GM18907 (cell line): ENCODE measurements around the gene GAREM1.
"Not testable (repeated sequence)": the region's sequence is repeated elsewhere in the genome, so short reads cannot be mapped to it uniquely, and the experiment has no call there.

ENCODE experiments used
- ATAC-seq: cut with Tn5 transposase; IDR thresholded peaks from one replicate; pipeline ENCODE4 v1.9.1; 2021; ENCODE audit warnings: mild to moderate bottlenecking, moderate library complexity; ENCODE audit not compliant: unreplicated experiment

Gene GAREM1

DNA sequence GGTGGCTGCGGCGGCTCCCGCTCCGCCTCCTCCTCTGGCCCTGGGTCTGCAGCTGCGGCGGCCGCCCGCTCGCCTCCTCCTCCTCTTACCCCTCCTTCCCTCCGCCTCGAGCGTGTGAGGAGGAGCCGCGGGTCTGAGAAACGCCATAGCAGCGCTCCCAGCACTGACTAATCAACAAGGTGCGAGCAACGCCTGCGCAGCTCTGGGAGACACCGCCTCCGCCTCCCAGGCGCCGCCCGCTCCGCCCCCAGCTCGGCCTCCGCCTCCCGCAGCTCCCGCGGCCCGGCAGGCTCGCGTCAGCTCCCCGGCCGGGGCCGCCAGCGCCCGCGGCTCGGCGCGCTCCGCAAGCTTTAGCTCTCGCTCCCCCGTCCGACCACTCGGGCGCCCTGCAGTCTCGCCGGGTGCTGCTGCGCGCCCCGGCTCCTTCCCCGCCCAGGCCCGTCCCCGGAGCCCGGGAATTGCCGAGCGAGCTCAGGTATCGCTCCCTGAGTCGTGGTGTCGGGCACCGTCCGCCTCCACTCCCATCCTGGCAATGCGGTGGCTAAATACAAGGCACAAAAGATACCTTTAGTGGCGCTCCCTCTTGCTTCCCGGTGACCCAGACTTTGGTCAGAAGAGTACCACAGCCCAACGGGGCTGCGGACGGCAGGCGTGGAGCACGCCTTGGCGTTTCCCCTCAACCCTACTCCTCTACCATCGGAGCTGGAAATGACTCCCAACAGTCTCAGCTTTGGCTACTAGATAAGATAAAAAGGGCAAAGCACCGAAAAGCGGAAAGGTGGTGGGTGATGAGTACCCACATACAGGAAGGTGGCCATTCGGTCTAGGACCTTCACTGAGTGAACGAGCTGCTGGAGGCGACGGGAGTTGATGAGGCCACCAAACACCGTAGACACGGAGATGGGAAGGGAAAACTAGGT lies at the start of gene GAREM1:
TSS of gene GAREM1 (minus strand) at position 169 of the 920 bp plus-strand sequence. CDS start 454 bp downstream, outside the sequence.
- peak; percentile 99 for ATAC-seq

- no peak for ATAC-seq
Measured at GRCh38 chr18:32511147-32511546, 40.5 kb upstream of the GAREM1 start.

DNA sequence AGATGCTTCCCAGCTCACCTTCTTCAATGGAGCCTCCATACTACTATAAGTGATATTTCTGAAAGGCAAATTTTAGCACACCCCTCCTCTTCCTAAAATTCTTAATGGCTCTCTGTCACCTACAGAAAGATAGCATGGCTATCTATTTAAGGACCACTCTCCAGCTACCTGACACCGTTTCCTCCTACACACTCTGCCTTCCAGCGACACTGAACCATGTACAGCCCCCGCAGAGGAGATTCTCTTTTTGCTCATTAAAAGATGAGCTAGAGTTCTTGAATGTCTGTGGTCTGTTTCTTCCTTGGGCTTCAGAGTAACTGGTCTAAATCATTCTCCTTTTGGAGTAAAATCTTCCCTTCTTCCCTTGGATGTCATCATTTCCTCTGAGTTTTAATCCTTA lies 38.4 kb upstream of the GAREM1 start:
- no peak for ATAC-seq

DNA sequence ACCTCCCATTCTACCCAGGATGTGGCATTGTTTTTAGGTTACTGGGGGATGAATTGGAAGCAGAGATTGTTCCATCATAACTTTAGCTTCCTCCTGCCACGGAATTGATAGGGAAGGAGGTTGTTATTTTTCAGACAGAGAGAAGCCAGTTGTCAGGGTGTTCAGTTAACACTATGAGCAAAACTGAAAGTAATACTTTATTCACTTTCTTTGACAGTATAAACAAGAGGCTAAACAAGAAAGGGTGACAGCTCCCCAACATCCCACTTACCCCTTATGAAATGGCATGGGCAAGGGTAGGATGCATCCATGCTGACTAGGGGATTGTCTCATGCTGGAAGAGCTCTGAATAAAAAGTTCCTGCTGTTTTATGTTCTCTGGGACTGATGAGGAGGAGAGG lies 36.4 kb upstream of the GAREM1 start:
- no peak for ATAC-seq

DNA sequence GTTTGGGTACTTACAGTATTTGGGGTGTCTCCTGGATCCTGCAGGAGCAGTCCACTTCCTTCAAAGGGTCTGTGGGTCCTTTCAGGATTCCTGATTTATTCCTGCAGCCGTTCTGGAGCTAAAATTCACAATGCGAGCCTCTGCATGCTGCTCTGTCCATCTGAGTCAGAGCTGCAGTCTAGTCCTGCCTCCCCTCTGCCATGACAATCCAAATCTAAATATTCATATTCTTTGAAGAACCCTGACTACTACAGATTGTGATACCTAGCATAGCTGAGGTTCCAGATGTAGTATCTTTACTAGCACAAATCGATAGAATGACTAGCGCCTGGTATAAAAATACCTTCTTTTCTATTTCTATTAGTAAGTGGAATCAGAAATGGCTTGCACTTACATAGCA lies 31.3 kb upstream of the GAREM1 start:
- ATAC-seq = no peak

DNA sequence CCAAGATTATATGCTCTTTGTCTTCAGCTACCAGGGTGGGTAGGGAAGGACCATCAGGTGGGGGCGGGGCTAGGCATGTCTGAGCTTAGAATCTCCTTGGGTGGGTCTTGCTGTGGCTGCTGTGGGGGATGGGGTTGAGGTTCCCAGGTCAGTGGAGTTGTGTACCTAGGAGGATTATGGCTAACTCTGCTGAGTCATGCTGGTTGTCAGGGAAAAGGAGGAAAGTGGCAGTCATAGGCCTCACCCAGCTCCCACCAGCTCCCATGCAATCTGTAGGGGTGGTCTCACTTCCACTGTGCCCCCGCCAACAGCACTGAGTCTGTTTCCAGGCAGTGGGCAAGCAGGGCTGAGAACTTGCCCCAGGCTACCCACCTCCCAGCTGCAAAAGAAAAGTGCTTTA lies 30.6 kb upstream of the GAREM1 start:
- ATAC-seq = not testable (repeated sequence)

DNA sequence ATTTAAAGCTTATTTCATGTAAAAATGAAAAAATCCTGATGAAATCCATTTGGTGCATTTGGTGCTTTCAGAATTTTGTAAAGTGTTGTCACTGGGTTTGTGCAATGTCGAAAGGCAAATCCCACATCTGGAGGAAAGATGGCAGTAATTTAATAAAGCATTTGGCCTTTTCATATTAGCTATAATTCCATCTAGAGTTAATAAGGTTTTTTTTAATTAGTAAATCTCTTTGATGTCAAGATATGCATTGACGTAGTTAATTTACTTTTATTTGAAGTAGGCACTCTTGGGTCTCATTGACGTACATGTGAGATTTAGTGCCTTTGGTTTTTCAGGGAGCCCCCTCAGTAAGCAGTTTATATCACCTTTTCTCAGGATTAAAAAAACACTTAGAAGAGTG lies 12.3 kb upstream of the GAREM1 start:
- ATAC-seq = no peak

DNA sequence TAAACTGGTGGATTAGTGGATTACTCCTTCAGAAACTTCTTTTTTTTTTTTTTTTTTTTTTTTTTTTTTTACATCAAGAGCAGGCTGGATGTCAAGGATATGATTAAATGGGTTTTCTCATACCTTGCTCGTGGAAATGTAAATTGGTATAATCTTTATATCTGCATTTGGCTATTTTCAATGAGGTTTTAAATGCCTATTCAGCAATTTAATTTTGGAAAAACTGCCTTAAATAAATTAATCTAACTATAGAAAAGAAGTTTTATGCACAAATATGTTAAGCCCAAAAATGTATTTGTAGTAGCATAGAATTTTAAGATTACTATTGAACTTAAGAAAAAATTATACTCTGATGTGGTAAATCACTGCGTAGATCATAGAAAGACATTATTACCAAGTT lies 11.4 kb upstream of the GAREM1 start:
- no peak for ATAC-seq

- ATAC-seq = no peak
Measured at GRCh38 chr18:32480581-32480980, 9.9 kb upstream of the GAREM1 start.

DNA sequence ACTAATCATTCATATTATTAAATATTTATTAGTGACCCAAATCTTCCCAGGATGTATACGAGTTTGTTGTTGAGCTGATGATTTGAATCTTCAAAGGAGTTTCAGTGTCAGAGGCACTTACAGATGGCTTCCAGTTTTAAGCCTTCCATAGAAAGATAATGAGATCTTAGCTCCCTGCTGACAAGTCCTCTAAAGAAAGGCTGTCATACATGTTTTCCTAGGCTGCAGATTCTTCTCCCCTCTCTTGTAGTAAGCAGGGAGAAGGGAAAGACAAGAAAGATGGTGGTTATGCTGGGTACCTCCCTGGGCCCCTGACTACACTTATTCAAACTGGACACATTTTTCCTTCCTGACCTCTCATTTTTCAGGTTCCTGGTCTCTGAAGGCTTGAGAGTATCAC lies 8.1 kb upstream of the GAREM1 start:
- no peak for ATAC-seq

DNA sequence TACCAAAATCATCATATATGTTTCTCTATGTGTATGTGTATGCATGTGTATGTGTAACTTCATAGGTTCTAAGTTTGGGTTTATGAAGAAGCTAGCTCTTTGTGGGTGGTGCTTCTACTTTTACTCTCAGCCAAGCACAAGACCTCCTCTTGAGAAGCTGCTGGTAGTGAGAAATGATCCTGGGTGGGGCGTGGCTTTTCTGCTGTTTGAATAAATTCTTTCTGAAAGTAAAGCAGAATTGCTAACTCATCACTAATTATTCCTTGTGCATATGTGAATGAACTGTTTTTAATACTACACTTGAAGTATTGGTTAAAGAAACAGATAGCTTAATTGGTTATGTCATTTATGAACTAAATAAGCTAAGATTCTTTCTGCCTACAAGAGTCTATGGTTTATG lies 7.6 kb upstream of the GAREM1 start:
- no peak for ATAC-seq

- no peak for ATAC-seq
Measured at GRCh38 chr18:32476106-32476505, 5.4 kb upstream of the GAREM1 start.

- not testable (repeated sequence) for ATAC-seq
Measured at GRCh38 chr18:32475069-32475468, 4.4 kb upstream of the GAREM1 start.

DNA sequence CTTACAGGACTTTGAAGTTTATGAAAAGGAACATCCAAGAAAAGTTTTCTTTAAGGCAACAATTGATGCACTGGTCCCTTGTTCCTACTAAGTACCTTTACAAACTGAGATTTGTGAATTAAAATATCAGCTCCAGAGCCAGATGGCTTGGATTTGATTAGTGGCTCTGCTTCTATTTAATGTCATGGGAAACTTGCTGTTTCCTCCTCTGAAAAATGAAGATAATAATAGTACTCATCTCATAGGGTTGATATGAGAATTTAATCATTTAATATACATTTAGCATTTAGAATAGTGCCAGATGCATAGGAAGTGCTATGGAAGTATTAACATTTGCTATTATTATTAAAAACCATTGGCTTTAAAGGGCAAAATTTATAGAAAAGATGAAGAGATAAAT lies 2.6 kb upstream of the GAREM1 start:
- ATAC-seq = no peak

- no peak for ATAC-seq
Measured at GRCh38 chr18:32472841-32473240, 2.2 kb upstream of the GAREM1 start.

DNA sequence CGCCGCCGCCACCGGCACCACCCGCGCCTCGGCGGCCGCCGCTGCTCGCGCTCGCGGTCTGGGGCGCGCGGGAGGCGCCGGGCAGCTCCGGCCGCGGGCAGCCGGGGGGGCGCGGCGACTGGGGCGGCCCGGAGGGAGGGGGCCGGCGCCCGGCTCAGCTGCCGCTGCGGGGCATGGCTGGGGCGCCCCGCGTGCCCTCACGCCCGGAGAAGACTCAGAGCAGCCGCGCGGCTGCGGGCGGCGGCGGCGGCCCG lies 295 bp downstream of the GAREM1 start:
- ATAC-seq = no peak

DNA sequence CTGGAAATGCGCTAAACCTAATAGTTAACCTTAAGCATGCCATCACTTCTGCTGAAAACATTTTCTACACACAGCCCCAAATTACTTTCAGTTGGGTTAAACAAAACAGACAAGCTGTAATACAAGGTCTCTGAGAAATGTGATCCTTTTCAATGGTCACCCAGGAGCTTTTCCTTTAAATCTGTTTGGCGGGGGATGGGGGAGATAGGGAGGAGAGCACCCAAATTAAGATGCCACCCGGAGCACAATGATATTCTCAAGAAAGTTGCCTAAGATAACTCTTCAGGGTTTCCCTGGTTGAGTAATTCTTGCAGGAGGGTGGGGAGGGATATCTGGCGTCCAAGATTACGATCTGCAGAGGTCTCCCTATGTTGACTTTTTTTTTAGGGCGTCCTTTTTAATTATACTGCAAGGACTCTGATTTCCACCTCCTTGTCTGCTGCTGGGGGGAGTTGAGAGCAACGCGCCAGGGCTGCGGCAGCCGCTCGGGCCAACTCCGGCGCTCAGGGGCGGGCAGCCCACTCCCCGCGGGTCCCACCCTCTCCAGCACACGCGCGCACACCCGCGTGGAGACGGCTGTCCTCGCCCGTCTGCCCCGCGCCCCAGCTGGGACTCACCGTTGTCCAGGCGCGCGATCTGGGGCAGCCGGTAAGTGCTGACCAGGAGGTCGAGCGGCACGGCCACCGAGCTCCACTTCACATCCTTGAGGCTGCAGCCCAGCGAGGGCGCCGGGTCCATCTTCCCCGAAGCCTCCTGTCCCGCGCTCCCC lies 807 bp downstream of the GAREM1 start:
- peak; percentile 11 for ATAC-seq

DNA sequence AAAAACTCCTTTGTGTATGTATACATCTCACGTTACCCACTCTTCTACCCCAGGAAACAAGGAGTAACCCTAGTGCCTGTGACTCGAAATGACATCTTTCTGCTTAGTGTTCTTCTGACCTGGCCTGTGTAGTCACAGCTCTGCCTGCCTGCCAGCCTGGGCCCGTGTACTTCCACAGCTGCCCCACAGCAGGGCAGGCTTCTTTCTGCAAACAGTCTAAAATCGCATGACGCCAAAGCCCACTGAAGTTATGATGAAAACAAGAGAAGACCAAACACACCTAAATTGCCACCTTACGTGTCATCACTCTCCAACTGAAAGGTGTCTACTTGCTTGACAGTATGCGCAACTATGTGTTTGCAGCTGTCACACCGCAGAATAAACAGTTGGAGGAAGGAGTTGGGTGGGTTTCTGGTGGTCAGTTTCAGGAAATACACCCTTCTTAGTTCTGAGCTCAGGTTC lies 1.5 kb downstream of the GAREM1 start:
- no peak for ATAC-seq

- ATAC-seq = no peak
Measured at GRCh38 chr18:32468147-32468845, 2.4 kb downstream of the GAREM1 start.

DNA sequence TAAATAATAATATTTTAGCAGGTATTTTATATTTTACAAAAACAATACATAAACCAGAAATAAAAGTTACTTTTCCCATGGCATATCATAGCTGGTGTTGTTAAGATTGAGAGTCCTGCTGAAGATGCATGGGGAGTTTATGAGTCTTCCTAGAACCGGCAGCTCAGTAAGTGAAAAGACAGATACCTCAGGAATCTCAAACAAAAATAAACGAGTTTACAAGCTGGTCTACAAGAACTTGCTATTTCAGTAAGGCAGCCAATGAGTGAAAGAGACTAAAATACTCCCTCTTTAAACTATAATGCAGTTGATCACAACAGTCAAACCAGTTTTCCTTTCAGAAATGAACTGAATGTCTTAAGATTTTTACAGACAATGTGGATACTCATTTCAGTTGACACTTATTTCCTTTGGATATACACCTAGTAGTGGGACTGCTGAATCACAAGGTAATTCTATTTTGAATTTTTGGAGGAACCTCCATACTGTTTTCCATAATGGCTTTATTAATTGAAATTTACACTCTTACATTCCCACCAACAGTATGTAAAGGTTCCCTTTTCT lies 8.9 kb downstream of the GAREM1 start:
- ATAC-seq = no peak

DNA sequence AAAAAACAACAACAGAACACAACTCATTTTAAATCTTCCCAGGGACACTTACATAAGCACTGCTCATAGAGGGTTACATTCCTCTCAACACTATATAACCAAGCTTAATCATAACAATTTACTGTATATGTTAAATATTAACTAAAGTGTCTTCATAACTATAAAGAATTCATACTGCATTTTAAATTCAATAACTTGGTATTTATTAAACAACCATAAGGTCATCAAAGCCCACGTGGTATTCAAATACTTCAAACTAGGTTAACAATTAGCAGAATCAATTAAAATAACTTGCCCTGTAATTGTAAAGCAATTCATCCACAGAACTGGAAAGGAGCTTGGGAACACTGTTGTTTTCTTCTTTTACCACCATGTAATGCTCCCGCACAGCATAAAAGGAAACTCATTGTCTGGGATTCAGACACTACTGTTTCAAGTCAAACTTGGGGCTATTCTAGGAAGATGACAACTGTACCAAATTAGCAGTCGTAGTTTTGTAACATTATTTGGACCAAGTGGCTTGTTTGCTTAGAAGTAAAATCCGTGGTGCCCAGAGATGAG lies 10.4 kb downstream of the GAREM1 start:
- ATAC-seq = no peak
